Body of pancreas (tissue), 4 donors: ENCODE measurements around the gene SYNPR. TPM values are rescaled to one million over a fixed set of nuclear protein-coding genes. Genes with fewer than 3 reads are reported as not detected.
"Not testable (repeated sequence)": the region's sequence is repeated elsewhere in the genome, so short reads cannot be mapped to it uniquely, and the experiment has no call there.

Experiments
- ATAC-seq: fragments of 150-250 bp; one replicate; pipeline ENCODE4 v1.9.1; 2016
- DNase-seq, 4 donors: peaks; one replicate each; pipeline ENCODE4 v3.0.0-alpha.2; 2019
- H3K27ac ChIP-seq, 4 donors: fragments of 200-600 bp; sonication (generic); 1 replicate in 3 of 4; 2 replicates in 1 of 4; pipeline versions ENCODE4 v1.5.1 to v1.6.1; 2016 to 2019; ENCODE audit warnings: mild to moderate bottlenecking in 1 of 4, mixed read lengths in 1 of 4, moderate library complexity in 1 of 4
- H3K27me3 ChIP-seq, 2 donors: fragments of 200-600 bp; sonication (generic); one replicate each; pipeline ENCODE4 v1.6.0; 2016; ENCODE audit warnings: mild to moderate bottlenecking in 1 of 2
- H3K36me3 ChIP-seq, 2 donors: fragments of 200-600 bp; sonication (generic); replicated peaks in 1 of 2; 2 replicates each; pipeline ENCODE4 v1.5.1; 2016; ENCODE audit warnings: low read depth in 2 of 2; ENCODE audit not compliant: insufficient read depth in 1 of 2
- H3K4me1 ChIP-seq: fragments of 200-600 bp; sonication (generic); one replicate; pipeline ENCODE4 v1.6.0; 2016
- H3K4me3 ChIP-seq, 2 donors: fragments of 200-600 bp; sonication (generic); 1 replicate in 1 of 2; 2 replicates in 1 of 2; pipeline ENCODE4 v1.5.1; 2016 to 2019
- H3K9me3 ChIP-seq, 3 donors: fragments of 200-600 bp; sonication (generic); 1 replicate in 2 of 3; 2 replicates in 1 of 3; pipeline ENCODE4 v1.5.1; 2016
- POLR2A ChIP-seq, 3 donors: fragments of 450-650 bp; IDR thresholded peaks; one replicate each; pipeline ENCODE4 v1.6.1; 2016; ENCODE audit warnings: antibody characterized with exemption in 3 of 3, mild to moderate bottlenecking in 2 of 3
- WGBS, 2 donors: methylation state at CpG; one replicate each; pipeline ENCODE4 v1.1.5; 2017; 5-methylcytosine and 5-hydroxymethylcytosine counted together
- intact Hi-C: fragments of 100-400 bp; cut with DNase I; formaldehyde crosslinking; loops from one replicate; pipeline ENCODE4 v1.15.1; 2023
- total RNA-seq, 2 donors: library from RNA; depleted of rRNA; stranded (reverse); fragments of >200 nt; gene quantifications; one replicate each; pipeline ENCODE4 v1.1.0, GENCODE V29; 2016
- TF ChIP-seq, protein P1 (sequence below), 7 experiments: fragments of 450-650 bp in 4 of 7; fragments of 200-600 bp in 3 of 7; sonication (generic) in 3 of 7; IDR thresholded peaks; one replicate each; pipeline ENCODE4 v1.5.1; 2016 to 2019; ENCODE audit warnings: antibody characterized with exemption in 7 of 7

SYNPR gene
- total RNA-seq, 2 donors from 2014 or later: 0.52 TPM; not detected in 1

DNA sequence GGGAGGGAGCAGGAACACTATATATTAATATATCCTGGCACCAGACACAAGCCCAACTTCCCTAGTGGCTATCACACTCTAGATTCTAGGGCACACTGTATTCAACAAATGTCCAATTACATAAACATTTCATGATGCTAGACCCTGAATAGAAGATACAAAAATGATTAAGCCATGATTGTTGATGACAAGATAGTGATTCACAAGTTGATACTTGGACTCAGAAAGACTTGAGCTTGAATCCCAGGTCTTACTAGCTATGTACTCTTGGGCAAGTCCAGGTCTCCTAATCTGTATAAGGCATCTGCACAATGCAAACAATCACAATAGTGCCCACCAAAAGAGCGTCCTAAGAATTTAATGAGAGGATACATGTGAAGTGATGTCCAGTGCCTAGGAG is 364.4 kb downstream of the SYNPR start:
- H3K4me1 ChIP-seq: no peaks in the 10 kb centered on the region
- WGBS, 2 donors: 61 to 74% methylated on average over 1 of the region's 1 CpG
- no peaks in the 10 kb centered on the region for H3K9me3 ChIP-seq
- no peaks in the 10 kb centered on the region for H3K27me3 ChIP-seq
- no peaks in the 10 kb centered on the region for H3K36me3 ChIP-seq
- intact Hi-C loops: no loop called here
- H3K27ac ChIP-seq: no peak overlapping the region
- H3K4me3 ChIP-seq: no peak overlapping the region
- TF ChIP-seq, protein P1, sequence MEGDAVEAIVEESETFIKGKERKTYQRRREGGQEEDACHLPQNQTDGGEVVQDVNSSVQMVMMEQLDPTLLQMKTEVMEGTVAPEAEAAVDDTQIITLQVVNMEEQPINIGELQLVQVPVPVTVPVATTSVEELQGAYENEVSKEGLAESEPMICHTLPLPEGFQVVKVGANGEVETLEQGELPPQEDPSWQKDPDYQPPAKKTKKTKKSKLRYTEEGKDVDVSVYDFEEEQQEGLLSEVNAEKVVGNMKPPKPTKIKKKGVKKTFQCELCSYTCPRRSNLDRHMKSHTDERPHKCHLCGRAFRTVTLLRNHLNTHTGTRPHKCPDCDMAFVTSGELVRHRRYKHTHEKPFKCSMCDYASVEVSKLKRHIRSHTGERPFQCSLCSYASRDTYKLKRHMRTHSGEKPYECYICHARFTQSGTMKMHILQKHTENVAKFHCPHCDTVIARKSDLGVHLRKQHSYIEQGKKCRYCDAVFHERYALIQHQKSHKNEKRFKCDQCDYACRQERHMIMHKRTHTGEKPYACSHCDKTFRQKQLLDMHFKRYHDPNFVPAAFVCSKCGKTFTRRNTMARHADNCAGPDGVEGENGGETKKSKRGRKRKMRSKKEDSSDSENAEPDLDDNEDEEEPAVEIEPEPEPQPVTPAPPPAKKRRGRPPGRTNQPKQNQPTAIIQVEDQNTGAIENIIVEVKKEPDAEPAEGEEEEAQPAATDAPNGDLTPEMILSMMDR (IDR thresholded peaks at IDR 0.05): no peak
- TF ChIP-seq POLR2A (IDR thresholded peaks at IDR 0.05): no peak
- DNase-seq (no peak), ATAC-seq (no peak)

DNA sequence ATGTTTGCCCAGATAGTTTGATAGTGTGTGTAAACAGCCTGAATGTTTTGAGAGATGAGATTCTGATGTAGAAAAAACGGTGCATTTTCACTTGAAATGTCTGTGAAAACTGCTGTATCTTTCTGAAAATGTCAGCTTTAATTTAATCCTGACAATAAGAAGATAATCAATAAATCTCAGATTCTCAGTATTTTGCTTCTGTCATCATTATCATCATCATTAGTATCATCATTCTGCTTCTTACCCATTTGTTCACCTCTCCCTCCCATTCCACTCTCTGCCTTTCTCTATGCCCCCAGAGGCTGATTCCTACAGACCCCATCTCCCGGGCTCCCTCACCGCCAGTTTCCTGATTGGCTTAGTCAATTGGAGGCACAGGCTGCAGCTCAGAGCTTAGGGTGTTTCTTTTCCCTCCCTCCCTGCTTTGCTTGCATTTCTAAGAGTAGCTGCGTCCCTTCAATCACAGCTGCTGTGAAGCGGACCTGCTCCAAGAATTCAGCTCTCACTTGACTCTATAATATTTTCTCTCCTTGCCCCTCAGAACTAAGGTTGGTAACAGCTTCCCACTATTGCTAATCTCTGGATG is 366.2 kb downstream of the SYNPR start:
- no peaks in the 10 kb centered on the region for H3K27me3 ChIP-seq
- no peaks in the 10 kb centered on the region for H3K9me3 ChIP-seq
- DNase-seq (no peak), ATAC-seq (no peak)
- intact Hi-C loops: no loop called here
- no peak overlapping the region for H3K27ac ChIP-seq
- no peaks in the 10 kb centered on the region for H3K4me1 ChIP-seq
- H3K36me3 ChIP-seq: no peaks in the 10 kb centered on the region
- 63 to 78% methylated on average over 5 of the region's 5 CpGs for WGBS, 2 donors
- TF ChIP-seq POLR2A (IDR thresholded peaks at IDR 0.05): no peak
- TF ChIP-seq, protein P1 (IDR thresholded peaks at IDR 0.05): no peak
- H3K4me3 ChIP-seq: no peak overlapping the region

DNA sequence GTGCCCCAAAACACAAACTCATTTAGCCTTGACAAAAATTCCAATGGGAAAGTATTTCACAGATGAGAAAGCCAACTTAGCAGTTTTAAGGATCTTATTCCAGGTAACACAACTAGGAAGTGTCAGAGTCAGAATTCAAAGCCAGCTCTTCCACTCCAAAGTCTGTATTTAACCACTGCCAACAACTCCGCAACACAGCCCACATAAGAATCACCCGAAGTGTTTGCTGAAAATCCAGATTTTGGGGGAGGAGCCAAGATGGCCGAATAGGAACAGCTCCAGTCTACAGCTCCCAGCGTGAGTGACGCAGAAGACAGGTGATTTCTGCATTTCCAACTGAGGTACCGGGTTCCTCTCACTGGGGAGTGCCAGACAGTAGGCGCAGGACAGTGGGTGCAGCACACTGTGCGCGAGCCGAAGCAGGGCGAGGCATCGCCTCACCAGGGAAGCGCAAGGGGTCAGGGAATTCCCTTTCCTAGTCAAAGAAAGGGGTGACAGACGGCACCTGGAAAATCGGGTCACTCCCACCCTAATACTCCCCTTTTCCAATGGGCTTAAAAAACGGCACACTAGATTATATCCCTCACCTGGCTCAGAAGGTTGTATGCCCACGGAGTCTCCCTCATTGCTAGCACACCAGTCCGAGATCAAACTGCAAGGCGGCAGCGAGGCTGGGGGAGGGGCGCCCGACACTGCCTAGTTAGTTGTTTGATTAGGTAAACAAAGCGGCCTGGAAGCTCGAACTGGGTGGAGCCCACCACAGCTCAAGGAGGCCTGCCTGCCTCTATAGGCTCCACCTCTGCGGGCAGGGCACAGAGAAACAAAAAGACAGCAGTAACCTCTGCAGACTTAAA is 367.0 kb downstream of the SYNPR start:
- DNase-seq: peak; percentile 35 to 77 (median 62)
- Histone ChIP-seq H3K27ac (peak overlapping the region in 1 of 4 donors; percentile 57), H3K4me3 (peak overlapping the region in 1 of 2 donors; percentile 31)
- H3K9me3 ChIP-seq, H3K27me3 ChIP-seq, H3K4me1 ChIP-seq, H3K36me3 ChIP-seq, intact Hi-C loops, ATAC-seq: not testable (repeated sequence)
- WGBS, 2 donors: 51 to 53% methylated on average over 20 to 25 of the region's 25 CpGs
- peak in 1 of 3 donors; percentile 30 for TF ChIP-seq POLR2A (IDR thresholded peaks at IDR 0.05)

DNA sequence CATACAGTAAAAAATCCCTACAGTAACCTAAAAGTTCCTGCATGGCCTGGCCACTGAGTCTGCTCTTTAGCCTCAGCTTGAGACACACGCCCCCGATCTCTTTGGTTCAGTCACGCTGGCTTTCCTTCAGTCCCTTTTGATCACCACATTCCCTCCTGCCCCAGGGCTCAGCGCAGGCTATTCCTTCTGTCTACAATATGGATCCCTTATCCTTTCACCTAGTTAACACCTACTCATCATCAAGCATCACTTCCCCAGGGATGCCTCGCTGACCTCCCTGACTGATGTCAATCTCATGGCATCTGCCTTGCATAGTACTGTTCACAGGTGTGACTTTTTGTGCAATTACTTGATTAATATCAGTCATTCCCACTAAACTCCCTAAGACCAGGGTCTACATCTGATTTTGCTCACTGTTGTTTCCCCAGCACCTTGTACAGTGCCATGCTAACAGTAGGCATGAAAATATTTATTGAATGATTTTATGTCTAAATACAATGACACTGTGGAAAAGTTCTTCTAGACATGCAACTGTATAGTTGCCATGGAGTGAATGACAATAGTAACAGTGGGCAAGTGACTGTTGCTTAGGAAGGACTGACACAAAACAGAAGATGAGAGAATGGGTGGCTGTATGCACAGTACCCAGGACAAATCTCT is 374.1 kb downstream of the SYNPR start, which contains the start of gene SNTN:
SNTN (plus strand) TSS at position 610 of the 660 bp plus-strand sequence; CDS start at position 623, 13 bp downstream.
- Histone ChIP-seq H3K27ac (no peak within 1 kb of the TSS), H3K4me1 (no peaks in the 10 kb centered on the region), H3K9me3 (no peaks in the 10 kb centered on the region), H3K27me3 (no peaks in the 10 kb centered on the region), H3K4me3 (no peak within 1 kb of the TSS), H3K36me3 (no peaks in the 10 kb centered on the region)
- ATAC-seq (no peak), DNase-seq (no peak)
- no peak for TF ChIP-seq POLR2A (IDR thresholded peaks at IDR 0.05)
- TF ChIP-seq, protein P1 (IDR thresholded peaks at IDR 0.05): no peak
- intact Hi-C loops: no loop called here
- WGBS, 2 donors: 67 to 84% methylated on average over 5 of the region's 5 CpGs

DNA sequence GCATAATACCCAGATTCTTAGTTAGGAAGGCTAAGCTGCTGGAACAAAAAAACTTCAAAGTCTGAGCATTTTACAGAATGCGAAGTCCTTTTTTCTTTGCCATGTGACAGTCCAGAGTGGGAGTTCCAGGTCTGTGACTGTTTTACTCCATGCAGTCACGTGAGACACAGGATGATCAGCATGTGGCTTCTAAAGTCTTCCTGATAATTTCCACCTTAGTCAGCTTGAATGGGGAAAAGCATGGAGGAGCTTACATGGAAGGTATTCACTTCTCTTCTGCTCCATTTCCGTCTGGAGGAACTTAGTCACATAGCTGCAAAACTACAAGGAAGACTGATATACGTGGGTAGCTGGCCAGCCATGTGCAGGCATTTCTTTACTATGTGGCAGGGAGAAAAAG is 376.1 kb downstream of the SYNPR start:
- no peak overlapping the region for H3K27ac ChIP-seq
- H3K4me3 ChIP-seq: no peak overlapping the region
- no peaks in the 10 kb centered on the region for H3K27me3 ChIP-seq
- 68 to 84% methylated on average over 4 of the region's 4 CpGs for WGBS, 2 donors
- DNase-seq: no peak
- no peaks in the 10 kb centered on the region for H3K36me3 ChIP-seq
- no peak for ATAC-seq
- no peaks in the 10 kb centered on the region for H3K9me3 ChIP-seq
- intact Hi-C loops: no loop called here
- TF ChIP-seq, protein P1 (IDR thresholded peaks at IDR 0.05): no peak
- TF ChIP-seq POLR2A (IDR thresholded peaks at IDR 0.05): no peak
- H3K4me1 ChIP-seq: no peaks in the 10 kb centered on the region
